Measurements from ENCODE around the gene ATP5F1E. TPM values are rescaled to one million over a fixed set of nuclear protein-coding genes. Genes with fewer than 3 reads are reported as not detected.

ATP5F1E gene
- total RNA-seq, 4 donors from 2014 or later: 27.1 to 38.2 (median 33.7) TPM

DNA sequence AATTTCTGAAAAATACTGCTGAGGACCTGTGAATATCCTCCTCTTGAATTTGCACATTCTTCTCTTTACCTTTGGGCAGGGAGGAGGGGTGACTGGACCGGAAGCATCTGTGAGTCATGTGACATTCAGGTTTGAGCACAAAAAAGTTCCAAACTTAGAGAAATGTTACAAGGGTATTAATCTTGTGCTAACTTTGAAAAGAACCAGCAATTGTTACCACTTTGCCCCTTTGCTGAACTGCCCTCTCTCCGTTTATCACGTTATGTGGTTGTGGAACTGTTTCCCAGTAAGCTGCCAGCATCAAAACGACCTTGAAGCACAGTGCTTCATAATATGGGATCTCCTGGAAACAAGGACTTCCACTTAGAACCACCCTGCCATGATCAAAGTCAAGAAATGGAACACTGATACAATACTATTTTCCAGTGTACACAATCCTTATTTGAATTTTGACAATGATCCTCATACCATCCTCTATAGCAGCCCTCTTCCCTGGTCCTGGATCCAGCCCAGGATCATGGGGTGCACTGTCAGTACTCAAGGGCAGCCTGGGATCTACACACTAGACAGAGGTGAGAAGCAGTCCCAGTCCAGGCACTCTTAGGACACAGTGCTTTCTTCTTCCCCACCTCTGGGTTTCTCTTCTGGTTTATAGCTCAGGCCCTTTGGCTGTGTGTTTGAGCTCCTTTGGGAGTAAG, 15.2 kb downstream of the ATP5F1E start:
- Histone ChIP-seq H3K36me3 (no peaks in the 10 kb centered on the region), H3K9me3 (no peaks in the 10 kb centered on the region), H3K27me3 (no peaks in the 10 kb centered on the region), H3K4me3 (no peak overlapping the region), H3K27ac (no peak overlapping the region), H3K4me1 (no peaks in the 10 kb centered on the region)
- in situ Hi-C loops (cut with MboI; ENCODE audit: low sequenced_read_pairs in 4 of 4) (no loop called here), intact Hi-C loops (cut with DNase I; ENCODE audit: low total_unique reads) (no loop called here)
- DNase-seq (no peak), ATAC-seq (no peak)
- TF ChIP-seq POLR2A (IDR thresholded peaks at IDR 0.05): no peak
- TF ChIP-seq, protein P1, sequence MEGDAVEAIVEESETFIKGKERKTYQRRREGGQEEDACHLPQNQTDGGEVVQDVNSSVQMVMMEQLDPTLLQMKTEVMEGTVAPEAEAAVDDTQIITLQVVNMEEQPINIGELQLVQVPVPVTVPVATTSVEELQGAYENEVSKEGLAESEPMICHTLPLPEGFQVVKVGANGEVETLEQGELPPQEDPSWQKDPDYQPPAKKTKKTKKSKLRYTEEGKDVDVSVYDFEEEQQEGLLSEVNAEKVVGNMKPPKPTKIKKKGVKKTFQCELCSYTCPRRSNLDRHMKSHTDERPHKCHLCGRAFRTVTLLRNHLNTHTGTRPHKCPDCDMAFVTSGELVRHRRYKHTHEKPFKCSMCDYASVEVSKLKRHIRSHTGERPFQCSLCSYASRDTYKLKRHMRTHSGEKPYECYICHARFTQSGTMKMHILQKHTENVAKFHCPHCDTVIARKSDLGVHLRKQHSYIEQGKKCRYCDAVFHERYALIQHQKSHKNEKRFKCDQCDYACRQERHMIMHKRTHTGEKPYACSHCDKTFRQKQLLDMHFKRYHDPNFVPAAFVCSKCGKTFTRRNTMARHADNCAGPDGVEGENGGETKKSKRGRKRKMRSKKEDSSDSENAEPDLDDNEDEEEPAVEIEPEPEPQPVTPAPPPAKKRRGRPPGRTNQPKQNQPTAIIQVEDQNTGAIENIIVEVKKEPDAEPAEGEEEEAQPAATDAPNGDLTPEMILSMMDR (IDR thresholded peaks at IDR 0.05 in 4 of 5, conservative IDR thresholded peaks at IDR 0.05 in 1 of 5): no peak

DNA sequence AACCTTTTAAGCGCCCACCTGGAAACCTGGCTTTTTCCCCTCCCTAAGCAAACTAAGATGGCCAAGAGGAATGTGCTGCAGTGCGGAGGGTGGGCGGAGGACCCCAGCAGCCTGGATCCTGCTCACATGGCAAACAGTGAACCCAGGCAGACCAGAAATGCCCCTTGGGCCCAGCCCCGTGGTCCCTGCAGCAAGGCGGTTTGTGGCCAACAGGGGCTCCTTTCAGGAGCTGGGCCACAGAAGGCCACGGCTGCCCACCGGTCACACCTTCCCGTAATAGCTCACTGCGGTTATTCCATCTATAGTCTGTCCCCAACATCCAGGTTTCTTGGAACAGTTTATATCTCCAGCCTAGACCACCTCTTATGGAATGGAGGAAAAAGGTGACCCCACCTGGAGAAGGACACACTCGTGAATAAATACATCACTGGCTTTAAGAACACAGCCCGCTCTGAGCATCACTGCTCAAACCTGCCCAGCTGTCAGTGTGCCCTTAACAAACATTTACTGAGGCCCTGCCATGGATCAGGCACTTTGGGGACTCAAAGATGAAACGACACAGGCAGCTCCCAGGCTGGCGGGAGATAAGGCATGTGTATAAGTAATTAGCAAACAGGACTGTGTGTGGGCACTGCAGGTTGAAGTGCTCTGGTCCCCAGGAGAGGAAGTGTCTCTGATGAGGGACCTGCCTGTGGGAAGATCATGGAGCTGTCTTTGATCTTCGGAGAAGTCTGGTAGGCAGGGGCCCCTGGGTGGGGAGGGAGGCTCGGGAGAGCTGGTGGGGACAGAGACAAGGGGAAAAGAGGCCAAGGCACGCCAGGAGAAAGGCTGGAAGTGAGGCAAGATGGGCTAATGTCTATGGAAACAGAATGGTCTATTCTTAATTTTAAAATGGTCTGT, 16.1 kb downstream of the ATP5F1E start:
- Histone ChIP-seq H3K9me3 (no peaks in the 10 kb centered on the region), H3K36me3 (no peaks in the 10 kb centered on the region), H3K4me3 (no peak overlapping the region), H3K27me3 (no peaks in the 10 kb centered on the region), H3K27ac (no peak overlapping the region), H3K4me1 (no peaks in the 10 kb centered on the region)
- in situ Hi-C loops (cut with MboI; ENCODE audit: low sequenced_read_pairs in 4 of 4): no loop called here
- DNase-seq (no peak), ATAC-seq (no peak)
- intact Hi-C loops (cut with DNase I; ENCODE audit: low total_unique reads): no loop called here
- TF ChIP-seq, protein P1 (IDR thresholded peaks at IDR 0.05 in 4 of 5, conservative IDR thresholded peaks at IDR 0.05 in 1 of 5): no peak
- no peak for TF ChIP-seq POLR2A (IDR thresholded peaks at IDR 0.05)

DNA sequence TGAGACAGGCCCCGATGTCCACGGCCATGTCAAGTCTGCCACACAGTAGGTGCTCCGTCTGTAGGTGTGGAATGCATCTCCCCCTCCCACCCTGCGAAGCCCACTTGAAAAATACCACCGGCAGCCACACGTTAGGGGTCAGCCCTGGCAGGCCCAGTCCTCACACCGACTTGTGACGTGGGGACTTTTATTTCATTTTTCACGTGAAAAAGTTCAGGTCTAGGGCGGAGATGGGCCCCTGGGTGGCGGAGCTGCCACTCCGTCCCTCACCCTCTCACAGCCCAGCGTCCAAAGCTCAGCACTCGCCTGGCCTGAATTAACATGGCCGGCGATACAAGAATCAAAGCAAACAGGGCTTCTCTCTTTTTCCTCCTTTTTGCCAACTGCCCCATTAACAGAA, 16.7 kb downstream of the ATP5F1E start:
- intact Hi-C loops (cut with DNase I; ENCODE audit: low total_unique reads): no loop called here
- no peaks in the 10 kb centered on the region for H3K27me3 ChIP-seq
- H3K27ac ChIP-seq: no peak overlapping the region
- no peaks in the 10 kb centered on the region for H3K4me1 ChIP-seq
- DNase-seq (no peak), ATAC-seq (no peak)
- no peak overlapping the region for H3K4me3 ChIP-seq
- H3K9me3 ChIP-seq: no peaks in the 10 kb centered on the region
- no peaks in the 10 kb centered on the region for H3K36me3 ChIP-seq
- no peak for TF ChIP-seq POLR2A (IDR thresholded peaks at IDR 0.05)
- TF ChIP-seq, protein P1 (IDR thresholded peaks at IDR 0.05 in 4 of 5, conservative IDR thresholded peaks at IDR 0.05 in 1 of 5): no peak
- in situ Hi-C loops (cut with MboI; ENCODE audit: low sequenced_read_pairs in 4 of 4): no loop called here

DNA sequence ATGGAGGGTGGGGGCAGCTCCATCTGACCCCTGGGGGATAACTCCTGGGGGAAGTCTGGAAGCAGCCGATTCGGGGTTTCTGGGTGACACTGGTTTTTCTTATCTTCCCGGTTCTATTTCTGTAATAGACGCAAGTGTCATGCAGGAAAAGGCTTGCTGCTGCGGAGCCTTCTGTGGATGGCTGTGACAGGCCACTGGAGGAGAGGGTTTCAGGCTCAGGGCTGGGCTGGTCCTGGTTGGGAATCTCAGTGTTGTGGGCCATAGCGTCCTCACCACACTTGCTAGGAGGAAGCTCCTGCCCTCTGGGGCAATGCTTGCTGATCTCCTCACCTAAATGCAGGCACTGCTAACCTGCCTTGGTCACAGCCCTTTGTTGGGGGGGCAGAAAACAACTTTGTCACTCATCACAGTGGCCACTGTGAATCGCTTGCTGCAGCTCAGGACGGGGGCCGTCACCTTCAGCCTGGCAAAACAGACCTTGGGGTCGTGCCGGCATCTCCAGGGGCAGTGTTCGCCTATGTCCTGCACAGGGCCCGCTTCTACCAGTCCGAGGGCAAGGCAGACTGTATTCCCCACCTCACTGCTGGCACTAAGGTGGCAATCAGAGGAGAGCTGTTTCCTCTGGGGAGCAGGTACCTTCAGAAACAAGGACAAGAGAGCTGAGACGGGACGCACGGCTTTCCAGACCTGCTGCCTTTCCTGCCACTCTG, 17.3 kb downstream of the ATP5F1E start:
- in situ Hi-C loops (cut with MboI; ENCODE audit: low sequenced_read_pairs in 4 of 4): no loop called here
- no peak overlapping the region for H3K4me3 ChIP-seq
- no peak overlapping the region for H3K27ac ChIP-seq
- no peaks in the 10 kb centered on the region for H3K36me3 ChIP-seq
- intact Hi-C loops (cut with DNase I; ENCODE audit: low total_unique reads): no loop called here
- H3K9me3 ChIP-seq: no peaks in the 10 kb centered on the region
- ATAC-seq (no peak), DNase-seq (no peak)
- H3K4me1 ChIP-seq: no peaks in the 10 kb centered on the region
- no peaks in the 10 kb centered on the region for H3K27me3 ChIP-seq
- TF ChIP-seq, protein P1 (IDR thresholded peaks at IDR 0.05 in 4 of 5, conservative IDR thresholded peaks at IDR 0.05 in 1 of 5): no peak
- no peak for TF ChIP-seq POLR2A (IDR thresholded peaks at IDR 0.05)

All from gastrocnemius medialis (tissue), 4 donors.